ENCODE data around the gene TSNAX. TPM values are rescaled to one million over a fixed set of nuclear protein-coding genes. Genes with fewer than 3 reads are reported as not detected.

The TSNAX gene
- polyA plus RNA-seq, 1 donor (not counting 4 experiments of a cell fraction or from before 2014, with no cell fraction given), result 32.6 TPM

- Histone ChIP-seq H3K79me2 (ENCODE audit: control insufficient read depth, insufficient read depth, low read length) (no peaks in the 10 kb centered on the region), H3K27me3 (ENCODE audit: control insufficient read depth, extremely low read depth, insufficient read depth, low read length) (no peaks in the 10 kb centered on the region), H3K4me1 (ENCODE audit: control insufficient read depth, extremely low read depth, insufficient read depth, low read length) (no peaks in the 10 kb centered on the region), H3K9ac (ENCODE audit: control insufficient read depth, extremely low read depth, insufficient read depth, low read length) (no peak overlapping the region), H2AFZ (ENCODE audit: control insufficient read depth, low read length) (no peak overlapping the region), H3K27ac (ENCODE audit: control insufficient read depth, insufficient read depth, low read length) (no peak overlapping the region), H3K4me3 (ENCODE audit: control insufficient read depth in 2 of 3, extremely low read depth in 1 of 3, insufficient read depth in 2 of 3, low read depth in 1 of 3, low read length in 3 of 3) (no peak overlapping the region), H3K9me3 (ENCODE audit: control insufficient read depth, low read depth, low read length) (no peaks in the 10 kb centered on the region), H3K9me1 (ENCODE audit: control insufficient read depth, extremely low read depth, insufficient read depth, low read length) (no peaks in the 10 kb centered on the region), H3K36me3 (ENCODE audit: control insufficient read depth in 2 of 2, extremely low read depth in 1 of 2, insufficient read depth in 2 of 2, low read length in 2 of 2) (no peaks in the 10 kb centered on the region), H3K4me2 (ENCODE audit: control insufficient read depth, extremely low read depth, insufficient read depth, low read depth, low read length) (no peak overlapping the region), H4K20me1 (ENCODE audit: control insufficient read depth, extremely low read depth, insufficient read depth, low read length) (no peaks in the 10 kb centered on the region)
- DNase-seq (ENCODE audit: low read depth, low spot score) (no peak), FAIRE-seq (no peak)
- TF ChIP-seq EZH2 (IDR thresholded peaks at IDR 0.05; ENCODE audit: low read length) (no peak), CTCF (optimal IDR thresholded peaks at IDR 0.05 in 1 of 3, IDR thresholded peaks at IDR 0.05 in 1 of 3, conservative IDR thresholded peaks at IDR 0.05 in 1 of 3; ENCODE audit: extremely low read depth in 1 of 3, insufficient read depth in 2 of 3, low read length in 3 of 3) (no peak)
- dilution Hi-C loops (cut with MboI; ENCODE audit: extremely low pct_ligation_motif_present, low sequenced_read_pairs), result no loop called here
Observed at GRCh38 chr1:231485029-231485784, 43.3 kb upstream of the TSNAX start.

GRCh38 chr1:231487019-231487418 is 41.5 kb upstream of the TSNAX start:
- no peak for TF ChIP-seq EZH2 (IDR thresholded peaks at IDR 0.05; ENCODE audit: low read length)
- no peak for TF ChIP-seq CTCF (optimal IDR thresholded peaks at IDR 0.05 in 1 of 3, IDR thresholded peaks at IDR 0.05 in 1 of 3, conservative IDR thresholded peaks at IDR 0.05 in 1 of 3; ENCODE audit: extremely low read depth in 1 of 3, insufficient read depth in 2 of 3, low read length in 3 of 3)
- no peaks in the 10 kb centered on the region for H3K9me3 ChIP-seq (ENCODE audit: control insufficient read depth, low read depth, low read length)
- dilution Hi-C loops (cut with MboI; ENCODE audit: extremely low pct_ligation_motif_present, low sequenced_read_pairs), result no loop called here
- no peaks in the 10 kb centered on the region for H3K27me3 ChIP-seq (ENCODE audit: control insufficient read depth, extremely low read depth, insufficient read depth, low read length)
- no peak overlapping the region for H2AFZ ChIP-seq (ENCODE audit: control insufficient read depth, low read length)
- H3K4me2 ChIP-seq (ENCODE audit: control insufficient read depth, extremely low read depth, insufficient read depth, low read depth, low read length), result no peak overlapping the region
- FAIRE-seq (no peak), DNase-seq (ENCODE audit: low read depth, low spot score) (no peak)
- H3K9ac ChIP-seq (ENCODE audit: control insufficient read depth, extremely low read depth, insufficient read depth, low read length), result no peak overlapping the region
- no peak overlapping the region for H3K27ac ChIP-seq (ENCODE audit: control insufficient read depth, insufficient read depth, low read length)
- no peak overlapping the region for H3K4me3 ChIP-seq (ENCODE audit: control insufficient read depth in 2 of 3, extremely low read depth in 1 of 3, insufficient read depth in 2 of 3, low read depth in 1 of 3, low read length in 3 of 3)
- no peaks in the 10 kb centered on the region for H4K20me1 ChIP-seq (ENCODE audit: control insufficient read depth, extremely low read depth, insufficient read depth, low read length)
- no peaks in the 10 kb centered on the region for H3K36me3 ChIP-seq (ENCODE audit: control insufficient read depth in 2 of 2, extremely low read depth in 1 of 2, insufficient read depth in 2 of 2, low read length in 2 of 2)
- no peaks in the 10 kb centered on the region for H3K4me1 ChIP-seq (ENCODE audit: control insufficient read depth, extremely low read depth, insufficient read depth, low read length)
- no peaks in the 10 kb centered on the region for H3K79me2 ChIP-seq (ENCODE audit: control insufficient read depth, insufficient read depth, low read length)
- H3K9me1 ChIP-seq (ENCODE audit: control insufficient read depth, extremely low read depth, insufficient read depth, low read length), result no peaks in the 10 kb centered on the region
